Esophagus muscularis mucosa (tissue), 4 donors: ENCODE data around the gene GTPBP3.

Experiments
- CTCF ChIP-seq, 3 experiments: fragments of 200-600 bp in 2 of 3; fragments of 450-650 bp in 1 of 3; sonication (generic) in 2 of 3; IDR thresholded peaks; one replicate each; pipeline ENCODE4 v1.5.1; 2017 to 2019; ENCODE audit warnings: antibody characterized with exemption in 3 of 3, mild to moderate bottlenecking in 2 of 3, moderate library complexity in 1 of 3
- EP300 ChIP-seq: sonication (generic); formaldehyde crosslinking; IDR thresholded peaks from one replicate; pipeline ENCODE4 v1.6.1; 2017; ENCODE audit warnings: antibody characterized with exemption
- POLR2A ChIP-seq: fragments of 450-650 bp; IDR thresholded peaks from one replicate; pipeline ENCODE4 v1.6.1; 2017; ENCODE audit warnings: antibody characterized with exemption, moderate library complexity, mild to moderate bottlenecking, low read depth

- TF ChIP-seq CTCF (IDR thresholded peaks at IDR 0.05) (no peak), EP300 (no peak), POLR2A (no peak)
These were observed 15.5 kb upstream of the GTPBP3 start for GRCh38 chr19:17321655-17322489.
